Fibroblast of gingiva (primary cell): ENCODE measurements around the gene HIVEP3.
"Not testable (repeated sequence)": the region's sequence is repeated elsewhere in the genome, so short reads cannot be mapped to it uniquely, and the experiment has no call there.

Source experiments
- DNase-seq: peaks from one replicate; pipeline ENCODE4 v3.0.0-alpha.2; 2011; ENCODE audit warnings: low read depth

The HIVEP3 gene

DNA sequence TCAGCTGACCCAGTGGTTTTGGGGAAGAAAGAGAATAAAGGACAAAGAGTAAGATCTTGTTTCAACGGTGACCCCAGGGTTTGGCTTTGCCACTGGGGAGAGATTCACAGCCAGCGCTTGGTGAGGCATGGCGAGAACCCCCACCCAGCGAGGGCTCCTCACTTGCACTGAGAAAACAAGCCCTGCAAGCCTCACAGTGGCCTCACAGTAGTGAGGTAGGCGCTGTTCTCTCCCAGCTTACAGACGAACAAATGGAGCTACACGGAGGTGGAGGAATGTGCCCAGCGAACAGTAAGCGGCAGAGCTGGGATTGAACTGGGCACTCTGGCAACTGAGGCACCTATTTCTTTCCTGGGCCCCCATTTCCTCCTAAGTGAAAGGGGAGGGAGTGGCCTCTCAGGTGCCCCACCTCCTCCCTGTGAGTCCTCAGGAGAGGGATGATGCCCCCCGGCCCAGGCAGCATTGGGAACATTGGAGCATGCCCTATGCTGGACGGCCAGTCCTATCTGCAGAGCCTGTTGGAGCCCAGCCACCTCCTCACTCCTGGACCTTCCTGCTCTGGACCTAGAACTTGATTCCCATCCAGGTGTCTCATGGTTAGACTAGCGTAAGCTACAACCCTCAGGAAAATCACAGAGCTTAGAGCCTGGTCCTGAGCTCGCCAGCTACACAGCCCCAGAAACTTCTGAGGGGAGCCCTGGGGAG is 360.8 kb downstream of the HIVEP3 start:
- no peak for DNase-seq

DNA sequence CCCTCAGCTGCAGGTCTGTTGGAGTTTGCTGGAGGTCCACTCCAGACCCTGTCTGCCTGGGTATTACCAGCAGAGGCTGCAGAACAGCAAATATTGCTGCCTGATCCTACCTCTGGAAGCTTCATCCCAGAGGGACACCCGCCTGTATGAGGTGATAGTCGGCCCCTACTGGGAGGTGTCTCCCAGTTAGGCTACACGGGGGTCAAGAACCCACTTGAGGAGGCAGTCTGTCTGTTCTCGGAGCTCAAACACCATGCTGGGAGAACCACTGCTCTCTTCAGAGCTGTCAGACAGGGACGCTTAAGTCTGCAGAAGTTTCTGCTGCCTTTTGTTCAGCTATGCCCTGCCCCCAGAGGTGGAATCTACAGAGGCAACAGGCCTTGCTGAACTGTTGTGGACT is 364.0 kb downstream of the HIVEP3 start:
- DNase-seq, result not testable (repeated sequence)

DNA sequence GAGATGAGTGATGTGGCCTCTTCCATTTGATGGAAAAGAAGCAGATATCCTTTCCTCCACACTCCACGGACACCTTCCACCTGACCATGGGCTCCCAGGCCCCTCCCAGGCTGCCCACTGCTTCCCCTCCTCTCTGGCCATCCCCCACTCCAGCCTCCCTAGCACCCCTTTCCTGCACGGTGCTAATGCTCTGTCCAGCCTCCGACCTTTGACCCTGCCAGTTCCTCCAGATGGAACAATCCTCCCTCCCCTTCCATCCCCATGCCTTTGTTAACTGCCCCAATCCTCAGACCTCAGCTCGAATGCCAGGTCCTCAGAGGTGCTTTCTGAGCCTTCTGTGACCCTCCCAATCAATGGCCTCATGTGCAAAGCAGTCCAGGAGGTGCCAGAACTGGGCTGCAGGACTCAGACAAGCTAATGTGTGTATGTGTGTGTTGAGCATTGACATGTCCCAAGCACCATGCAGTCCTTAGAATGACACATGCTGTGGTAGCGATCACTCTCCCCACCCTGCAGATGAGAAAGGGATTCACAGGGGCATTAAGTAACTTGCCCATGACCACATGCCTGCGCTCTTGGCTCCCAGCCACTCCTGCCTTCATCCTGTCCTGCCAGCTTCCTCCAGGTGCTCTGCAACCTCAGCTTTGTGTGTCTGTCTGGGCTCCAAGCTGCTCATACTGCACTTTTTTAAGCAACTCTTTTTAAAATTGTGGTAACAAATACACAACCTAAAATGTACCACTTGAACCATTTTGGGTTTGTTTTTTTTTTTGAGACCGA is 370.8 kb downstream of the HIVEP3 start:
- DNase-seq, result no peak

DNA sequence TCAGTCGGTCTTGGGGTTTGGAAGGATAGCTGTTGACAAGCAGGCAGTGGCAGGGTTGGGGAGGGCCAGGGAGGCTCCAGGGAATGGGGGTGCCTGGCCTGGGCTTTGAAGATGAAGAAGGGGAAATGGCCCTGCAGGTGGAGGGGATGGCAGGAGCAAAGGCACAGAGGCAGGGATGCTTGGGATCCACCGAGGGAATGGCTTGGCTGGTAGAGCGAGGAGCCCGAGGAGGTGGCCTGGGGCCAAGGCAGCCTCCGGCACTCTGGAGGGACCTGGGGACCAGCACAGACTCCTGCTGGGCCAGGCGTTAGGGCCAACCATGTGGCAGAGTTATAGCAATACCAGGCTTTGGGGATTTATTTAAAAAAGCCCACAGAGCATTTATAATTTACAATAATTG is 371.4 kb downstream of the HIVEP3 start:
- no peak for DNase-seq

DNA sequence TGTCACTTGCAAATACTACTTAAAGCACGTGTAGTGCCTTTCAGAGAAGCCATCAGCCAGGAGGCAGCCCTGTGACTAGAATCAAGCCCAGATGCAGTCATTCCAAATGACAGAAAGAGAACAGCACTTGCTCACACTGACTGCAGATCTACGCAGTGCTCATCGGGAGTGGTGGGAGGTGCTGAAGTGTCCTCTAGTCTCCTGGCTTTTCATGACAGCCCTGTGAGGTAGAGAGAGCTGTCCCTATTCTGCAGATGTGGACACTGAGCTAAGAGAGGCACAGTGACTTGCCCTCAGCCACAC is 371.9 kb downstream of the HIVEP3 start:
- no peak for DNase-seq

DNA sequence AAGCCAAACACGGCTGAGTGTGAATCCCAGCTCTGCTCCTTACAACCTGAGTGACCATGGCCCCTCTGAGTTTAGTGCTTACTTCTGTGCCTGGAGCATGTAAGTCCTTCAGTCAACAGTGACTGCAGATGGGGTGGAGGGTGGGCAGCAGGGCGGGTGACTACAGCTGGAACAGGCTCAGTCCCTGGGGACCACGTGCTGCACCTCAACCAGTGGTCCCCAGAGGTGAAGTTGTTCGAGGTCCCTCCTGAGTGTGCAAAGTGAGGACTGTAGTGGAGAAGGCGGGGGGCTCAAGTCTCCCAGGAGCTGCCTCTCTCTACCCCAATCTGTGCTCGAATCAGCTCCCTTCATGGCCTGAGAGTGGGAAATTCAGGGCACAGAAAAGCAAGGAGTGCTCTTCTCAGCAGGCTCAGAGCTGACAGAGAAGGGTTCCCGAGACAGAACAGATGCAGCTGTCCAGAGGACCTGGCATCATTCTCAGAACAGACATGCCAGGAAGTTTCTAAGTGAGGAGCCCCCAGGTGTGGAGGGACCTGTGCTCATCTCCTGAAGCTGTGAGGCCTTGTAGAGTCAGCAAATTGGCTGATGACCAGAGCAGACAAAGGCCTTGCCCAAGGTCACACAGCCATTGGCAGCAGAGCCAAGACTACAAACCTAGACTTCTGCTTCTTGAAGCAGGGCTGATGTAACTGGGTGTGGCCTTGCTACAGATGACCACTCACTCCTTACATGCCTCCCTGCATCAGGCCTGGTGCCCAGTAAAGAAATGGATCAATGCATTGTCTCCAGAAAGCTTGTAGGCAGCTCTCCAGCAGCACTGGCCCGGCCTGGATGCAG is 372.5 kb downstream of the HIVEP3 start:
- peak; percentile 22 for DNase-seq

DNA sequence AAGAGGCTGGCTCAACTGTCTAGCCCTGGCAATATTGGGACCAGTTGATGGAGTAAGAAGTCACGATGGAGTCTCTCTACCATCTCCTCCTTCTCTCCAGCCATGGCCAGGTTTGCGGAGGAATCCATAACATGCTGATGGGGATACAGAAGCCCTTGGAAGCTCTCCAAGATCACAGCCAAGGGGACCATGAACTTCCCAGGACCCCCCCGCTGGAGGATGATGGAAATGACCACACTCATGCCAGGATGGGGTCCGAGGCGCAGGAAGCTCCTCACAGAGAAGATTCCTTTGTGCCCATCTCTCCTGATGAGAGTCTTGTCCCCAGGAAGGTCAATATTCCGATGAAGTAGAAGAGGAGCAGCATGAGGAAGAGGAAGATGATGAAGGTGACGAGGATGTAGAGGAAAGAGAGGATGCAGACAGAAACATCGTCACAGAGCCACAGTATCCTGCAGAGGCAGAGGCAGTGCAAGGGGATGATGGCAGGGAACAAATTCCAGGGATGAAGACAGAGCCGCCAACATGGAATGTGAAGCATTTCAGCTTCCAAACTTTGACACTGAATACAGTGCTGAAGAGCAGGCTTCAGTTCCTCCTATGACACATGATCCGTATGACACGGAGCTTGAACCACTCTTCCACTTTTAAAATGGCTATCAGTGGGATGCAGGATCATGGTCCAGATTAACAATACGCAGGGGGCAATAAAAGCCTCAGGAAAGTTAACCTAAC is 376.4 kb downstream of the HIVEP3 start:
- DNase-seq, result no peak

DNA sequence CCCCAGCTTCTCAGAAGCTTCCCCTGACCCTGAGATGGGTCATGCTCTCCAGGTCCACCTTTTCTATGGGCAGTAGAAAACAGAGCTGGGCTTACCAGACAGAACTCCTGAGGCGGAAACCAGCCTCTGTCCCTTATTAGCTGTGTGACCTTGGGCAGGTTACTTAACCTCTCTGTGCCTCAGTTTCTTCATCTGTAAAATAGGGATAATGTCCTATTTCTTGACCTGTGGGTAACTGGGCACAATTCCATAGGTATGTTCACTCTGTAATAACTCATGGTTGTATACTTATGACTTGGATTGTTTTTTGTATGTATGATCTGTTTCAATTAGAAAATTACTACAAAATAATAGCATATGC is 377.1 kb downstream of the HIVEP3 start:
- DNase-seq, result no peak

DNA sequence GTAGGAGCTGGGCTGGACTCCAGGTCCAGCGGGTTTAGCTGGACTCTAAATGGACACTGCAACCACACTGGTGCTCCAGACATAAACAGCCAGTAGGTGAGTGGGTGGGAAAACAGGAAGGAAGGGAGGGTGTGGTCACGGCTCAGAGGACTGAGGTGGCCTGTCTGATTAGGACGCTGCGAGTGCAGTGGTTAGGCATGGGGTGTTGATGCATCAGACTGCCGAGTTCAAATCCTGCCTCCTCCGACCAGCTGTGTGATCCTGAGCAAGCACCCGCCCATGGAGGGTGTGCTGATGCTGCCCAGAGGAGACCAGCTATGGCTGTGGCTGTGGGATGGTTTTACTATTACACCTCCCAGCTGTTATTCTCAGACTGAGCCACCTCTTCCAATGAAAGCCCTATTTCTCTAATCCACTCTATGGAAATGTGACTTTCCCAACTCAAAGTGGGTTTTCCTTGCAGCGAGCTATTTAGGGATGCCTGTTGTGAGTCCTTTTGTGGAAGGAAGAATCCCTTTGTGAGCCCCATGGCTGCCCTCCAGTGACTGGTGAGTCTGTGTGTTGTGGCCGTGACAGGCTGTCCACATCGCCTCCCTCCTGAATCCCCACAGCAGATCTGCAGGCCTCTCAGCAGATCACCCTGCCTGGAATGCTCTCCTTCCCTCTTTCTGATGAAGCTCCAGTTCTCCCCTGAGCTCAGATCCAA is 377.7 kb downstream of the HIVEP3 start:
- DNase-seq, result no peak

DNA sequence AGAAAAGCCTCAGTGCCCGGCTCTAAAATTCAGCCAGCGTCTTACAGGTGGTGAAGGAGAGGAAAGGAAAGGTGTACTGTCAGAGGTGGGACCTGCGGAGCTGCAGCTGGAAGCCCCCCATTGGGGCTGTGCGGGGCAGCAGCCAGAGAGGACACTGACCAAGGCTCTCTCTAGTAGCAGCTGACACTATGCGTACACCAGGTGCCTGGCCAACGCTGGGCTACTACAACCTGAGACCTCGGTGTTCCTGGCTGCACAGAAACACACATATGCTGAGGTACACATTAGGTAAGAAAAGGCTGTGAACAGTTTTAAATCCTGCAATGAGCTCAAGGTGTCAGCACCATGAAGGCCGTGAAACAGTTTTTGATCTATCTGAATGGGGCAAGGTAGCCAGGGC is 378.7 kb downstream of the HIVEP3 start:
- DNase-seq, result no peak

DNA sequence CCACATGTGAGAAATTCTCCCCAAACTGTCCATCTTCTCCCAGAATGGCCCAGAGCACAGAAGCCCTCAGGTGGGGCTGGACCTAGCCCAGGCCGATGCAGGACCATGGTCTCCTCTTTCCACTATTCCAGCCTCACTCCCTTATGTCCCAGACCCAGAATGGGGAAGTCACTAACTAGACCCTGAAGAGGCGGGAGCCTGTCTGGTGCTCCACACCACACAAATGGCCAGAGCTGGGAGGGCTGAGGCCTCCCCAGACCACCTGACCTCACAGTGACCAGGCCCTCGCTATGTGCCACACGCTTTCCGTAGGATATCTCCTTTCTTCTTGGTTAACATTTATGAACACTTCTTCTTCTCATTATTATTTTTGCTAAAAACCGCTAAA is 379.3 kb downstream of the HIVEP3 start:
- no peak for DNase-seq

DNA sequence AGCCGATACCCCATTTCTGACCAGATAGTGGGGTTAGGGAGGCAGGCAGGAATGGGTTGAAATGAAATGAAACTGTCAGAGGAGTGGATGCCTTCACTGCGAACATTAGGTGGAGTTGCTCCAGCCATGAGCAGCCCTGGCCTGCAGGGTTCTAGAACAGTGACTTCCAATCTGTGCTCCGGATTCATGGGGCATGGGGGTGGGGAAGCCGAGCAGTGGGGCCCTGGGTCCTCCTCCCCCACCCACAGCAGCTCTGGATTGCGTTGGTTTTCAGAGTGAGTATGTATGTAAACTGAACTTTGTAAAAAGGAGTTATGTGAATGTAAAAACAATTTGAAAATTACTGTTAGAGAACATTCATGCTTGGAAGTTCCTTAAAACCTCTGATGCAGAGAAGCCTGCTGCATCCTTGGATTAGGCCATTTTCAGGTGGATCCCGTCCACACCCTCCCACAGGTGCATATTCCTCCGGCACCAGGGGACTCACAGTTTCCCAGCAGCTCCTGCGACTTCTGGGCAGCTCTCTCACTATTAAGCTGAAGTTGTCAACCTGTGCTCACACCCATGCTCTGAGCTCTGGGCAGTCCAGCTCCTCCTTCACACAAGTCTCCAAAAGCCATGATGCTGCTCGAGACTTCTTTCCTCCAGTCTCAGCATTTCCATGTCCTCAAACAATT is 379.8 kb downstream of the HIVEP3 start:
- no peak for DNase-seq

DNA sequence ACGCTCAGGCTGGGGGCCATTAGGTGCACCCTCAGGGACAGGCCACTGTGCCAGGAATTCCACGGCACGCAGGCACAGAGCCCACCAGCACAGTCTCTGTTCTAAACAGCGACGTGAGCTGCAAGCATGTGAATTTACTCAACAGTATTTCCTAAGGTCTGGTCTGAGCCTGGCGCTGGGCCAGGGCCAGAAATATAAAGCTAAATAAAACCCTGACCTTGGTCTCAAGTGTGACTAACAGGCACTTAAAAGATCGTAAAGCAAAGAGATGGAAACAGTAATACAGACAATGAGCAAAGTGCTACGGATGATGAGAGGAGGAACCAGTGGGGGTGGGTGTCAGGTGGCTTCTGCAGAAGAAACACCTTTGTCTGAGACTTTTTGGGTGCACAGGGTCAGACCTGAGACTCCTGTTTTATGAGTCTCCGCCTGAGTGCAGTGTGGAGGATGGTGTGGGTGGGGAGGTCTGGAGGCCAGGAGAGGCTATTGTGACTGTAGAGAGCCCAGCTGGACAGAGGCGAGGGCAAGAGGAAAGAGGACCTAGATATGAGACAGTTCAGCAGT is 380.9 kb downstream of the HIVEP3 start:
- DNase-seq, result peak; percentile 46

DNA sequence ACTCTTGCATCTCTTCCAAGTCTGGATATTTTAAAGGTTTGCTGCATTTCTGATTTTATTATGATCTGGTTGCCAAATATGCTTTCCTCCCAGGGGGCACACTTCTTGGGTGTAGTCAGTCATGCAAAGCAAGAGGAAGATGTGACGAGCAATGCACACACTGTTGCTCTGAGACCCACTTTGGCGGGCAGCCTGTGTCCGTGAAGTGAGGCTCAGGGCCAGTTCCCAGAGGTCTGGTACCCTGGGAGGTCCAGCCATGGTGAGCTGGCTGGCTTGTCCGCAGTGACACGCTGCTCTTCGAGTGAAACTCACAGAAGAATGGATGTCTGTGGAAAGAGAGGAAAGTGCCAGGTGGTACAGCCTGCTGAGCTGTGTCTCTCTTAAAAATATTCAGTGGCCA is 381.5 kb downstream of the HIVEP3 start:
- DNase-seq, result no peak

DNA sequence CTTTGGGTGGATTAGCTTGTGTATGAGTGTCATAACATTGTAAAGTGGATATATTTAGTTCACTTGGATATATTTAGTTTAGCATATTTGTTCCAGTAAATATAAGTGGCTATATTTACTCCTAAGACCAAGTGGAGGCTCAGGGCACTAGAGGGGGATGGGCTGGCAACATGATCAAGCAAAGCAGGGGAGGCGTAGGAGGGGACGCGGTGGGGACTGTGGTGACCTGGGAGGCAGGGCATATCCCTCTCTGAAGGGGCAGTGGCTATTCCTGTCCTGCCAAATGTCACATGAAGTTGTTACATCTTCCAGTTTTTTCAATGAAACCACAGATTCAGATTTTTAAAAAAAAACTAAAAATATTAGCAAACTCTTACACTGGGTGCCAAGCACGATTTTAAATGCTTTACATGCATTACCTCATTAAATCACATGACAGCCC is 382.3 kb downstream of the HIVEP3 start:
- DNase-seq, result no peak

DNA sequence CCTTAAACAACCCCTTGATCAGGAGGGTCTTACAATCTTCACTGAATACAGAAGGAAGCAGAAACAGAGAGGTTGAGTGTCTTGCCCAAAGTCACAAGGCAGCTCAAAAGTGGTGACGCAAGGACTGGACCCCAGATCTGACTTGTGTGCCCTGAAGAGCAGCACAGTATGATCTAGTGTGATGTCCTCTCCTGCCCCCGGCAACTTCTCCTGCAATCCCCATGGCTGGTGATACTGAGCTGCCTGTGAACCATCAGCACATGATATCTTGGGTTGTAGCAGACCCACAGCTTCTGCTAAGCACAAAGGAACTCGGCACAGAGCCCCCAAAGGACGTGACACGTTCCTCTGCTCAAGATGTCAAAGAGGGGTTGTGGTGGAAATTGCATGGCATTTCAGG is 383.0 kb downstream of the HIVEP3 start:
- no peak for DNase-seq

DNA sequence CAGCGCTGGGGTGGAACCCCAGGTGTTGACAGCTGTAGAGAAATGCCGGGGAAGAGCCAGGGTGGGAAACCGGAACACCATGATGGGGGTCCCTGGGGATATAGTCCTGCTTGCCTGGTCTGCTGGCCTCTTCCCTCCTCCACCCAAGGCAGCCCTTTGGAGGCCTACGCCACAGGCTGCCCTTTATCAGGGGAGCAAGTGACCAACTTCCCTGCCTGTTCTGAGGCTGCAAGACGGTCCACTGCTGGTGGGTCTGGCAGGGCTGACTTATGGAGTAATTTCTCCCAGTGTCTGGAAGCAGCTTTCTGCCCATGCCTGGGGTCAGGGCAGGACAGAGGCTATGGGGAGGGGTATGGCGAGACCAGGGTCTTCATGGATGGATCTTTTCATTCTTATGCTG is 383.4 kb downstream of the HIVEP3 start:
- no peak for DNase-seq

DNA sequence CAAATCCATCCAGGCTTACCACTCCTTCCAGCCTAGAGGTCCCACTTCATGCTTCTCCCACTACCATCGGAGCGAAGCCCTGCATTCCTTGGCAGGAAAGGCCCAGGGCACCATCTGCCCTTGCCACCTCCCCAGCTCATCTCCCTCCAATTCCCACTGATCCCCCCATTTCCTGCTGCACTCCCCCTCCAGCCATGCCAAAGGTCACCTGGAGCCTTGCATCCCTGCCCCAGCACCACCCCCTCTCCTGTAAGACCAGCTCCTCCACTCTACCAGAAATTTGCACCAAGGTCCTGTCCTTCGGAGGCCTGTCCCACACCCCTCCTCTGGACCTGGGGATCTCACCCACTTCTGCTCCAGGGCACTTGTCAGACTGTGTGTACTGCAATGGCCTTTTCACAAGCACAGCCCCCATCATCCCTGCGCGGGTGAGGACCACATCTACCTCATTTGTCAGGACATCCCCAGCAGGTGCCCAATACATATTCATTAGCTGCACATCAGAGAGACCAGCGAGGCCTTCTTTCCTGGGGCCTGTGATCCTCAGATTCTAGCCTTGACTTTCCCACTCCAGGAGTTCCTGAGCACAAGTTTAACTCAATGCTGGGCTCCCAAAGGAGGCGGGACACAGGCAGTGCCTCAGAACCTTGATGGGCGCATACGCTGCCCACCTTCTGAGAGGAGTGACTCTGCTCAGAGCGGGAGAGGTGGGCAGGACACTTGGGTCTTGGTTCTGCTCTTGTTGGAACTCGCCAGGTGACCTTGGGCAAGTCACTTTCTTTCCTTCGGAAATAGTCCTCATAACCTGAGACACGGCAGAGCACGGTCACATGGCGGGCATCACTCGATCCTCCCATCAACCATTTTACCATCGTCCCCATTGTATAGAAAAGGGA is 384.3 kb downstream of the HIVEP3 start:
- no peak for DNase-seq

DNA sequence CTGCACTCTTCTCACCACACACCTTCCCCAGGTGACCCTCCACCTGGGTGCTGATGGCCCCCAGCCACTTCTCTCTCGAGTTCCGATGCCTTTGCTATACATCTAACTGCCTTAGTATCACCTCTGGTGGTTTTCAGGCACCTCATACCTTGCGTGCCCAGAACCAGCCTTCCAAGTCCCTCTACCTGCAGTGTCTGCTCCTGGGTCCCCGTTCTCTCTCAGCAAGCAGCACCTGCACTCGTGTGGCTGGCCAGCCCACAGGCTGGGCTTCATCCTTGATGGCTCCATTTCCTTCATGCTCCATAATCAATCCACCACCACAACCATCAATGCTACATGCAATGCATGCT is 385.0 kb downstream of the HIVEP3 start:
- DNase-seq, result no peak
